Middle frontal gyrus (tissue), 1 donor: ENCODE data around the gene CCR3.

Experiments
- DNase-seq: peaks from one replicate; pipeline ENCODE4 v3.0.0-alpha.2; 2015; ENCODE audit warnings: low spot score; ENCODE audit errors: extremely low spot score

The CCR3 gene

DNA sequence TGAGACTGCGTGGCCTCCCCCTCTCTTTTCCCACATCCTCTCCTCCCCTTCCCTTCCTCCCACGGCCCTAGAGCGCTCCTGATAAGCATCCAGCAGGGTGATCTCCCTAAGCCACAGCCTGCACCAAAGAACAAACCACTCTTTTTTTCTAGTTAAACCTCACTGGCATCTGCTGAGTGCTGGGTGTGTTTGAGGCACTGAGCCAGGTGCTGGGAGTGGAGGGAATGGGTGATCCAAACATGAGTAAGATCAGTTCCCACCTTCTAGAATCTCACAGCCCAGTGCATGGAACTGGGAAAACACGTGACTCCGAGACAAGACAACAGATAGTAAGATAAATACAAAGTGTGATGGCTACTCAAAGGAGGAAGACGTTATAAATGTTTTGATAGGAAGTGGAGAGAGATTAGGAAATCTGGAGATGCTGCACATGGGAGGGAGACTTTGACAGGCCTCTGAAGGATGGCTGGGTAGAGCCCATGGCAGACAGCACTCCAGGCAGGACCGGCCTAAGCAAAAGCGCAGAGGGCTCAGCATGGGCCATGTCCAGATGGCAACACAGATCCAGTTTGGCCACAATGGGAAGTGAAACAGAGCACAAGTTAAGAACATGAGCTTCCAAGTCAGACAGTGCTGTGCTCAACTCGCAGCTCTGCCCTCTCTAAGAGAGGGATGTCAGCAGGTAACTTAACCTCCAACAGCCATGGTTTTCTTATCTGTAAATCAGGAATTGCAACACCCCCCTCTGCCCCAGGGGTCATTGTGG, 55.6 kb downstream of the CCR3 start:
- DNase-seq: no peak

DNA sequence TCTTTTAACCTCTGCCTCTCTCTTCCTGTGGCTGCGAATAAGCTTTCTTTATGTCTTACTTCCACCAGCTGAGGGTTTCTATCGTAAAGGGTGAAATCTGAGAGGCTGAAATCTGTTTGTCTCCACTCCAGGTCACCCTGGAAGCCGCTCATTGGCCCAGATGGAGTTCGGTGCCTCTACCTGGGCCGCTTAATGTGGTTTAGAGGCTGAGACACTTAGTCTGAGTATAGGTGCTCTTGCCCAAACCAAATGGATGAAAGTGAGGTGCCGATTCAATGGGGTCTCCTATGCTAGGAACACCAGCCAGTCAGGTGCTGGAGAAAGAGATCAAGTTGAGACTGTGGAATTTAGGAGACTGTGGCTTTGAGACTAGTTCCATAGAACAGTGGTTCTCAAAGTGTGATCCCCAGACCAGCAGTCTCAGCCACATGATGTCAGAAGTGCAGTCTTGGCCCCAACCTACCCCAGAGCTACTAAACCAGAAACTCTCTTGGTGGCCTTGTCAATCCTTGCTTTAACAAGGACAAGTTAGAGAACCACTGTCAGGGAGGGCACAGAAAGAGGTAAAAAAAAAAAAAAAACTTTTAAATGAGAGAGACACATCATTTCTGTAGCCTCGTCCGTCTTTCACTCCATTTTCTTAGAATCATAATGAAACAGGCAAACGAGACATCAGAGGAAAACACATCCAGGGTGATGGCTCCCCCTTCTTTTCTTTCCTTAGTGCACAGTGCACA, 56.8 kb downstream of the CCR3 start:
- no peak for DNase-seq

DNA sequence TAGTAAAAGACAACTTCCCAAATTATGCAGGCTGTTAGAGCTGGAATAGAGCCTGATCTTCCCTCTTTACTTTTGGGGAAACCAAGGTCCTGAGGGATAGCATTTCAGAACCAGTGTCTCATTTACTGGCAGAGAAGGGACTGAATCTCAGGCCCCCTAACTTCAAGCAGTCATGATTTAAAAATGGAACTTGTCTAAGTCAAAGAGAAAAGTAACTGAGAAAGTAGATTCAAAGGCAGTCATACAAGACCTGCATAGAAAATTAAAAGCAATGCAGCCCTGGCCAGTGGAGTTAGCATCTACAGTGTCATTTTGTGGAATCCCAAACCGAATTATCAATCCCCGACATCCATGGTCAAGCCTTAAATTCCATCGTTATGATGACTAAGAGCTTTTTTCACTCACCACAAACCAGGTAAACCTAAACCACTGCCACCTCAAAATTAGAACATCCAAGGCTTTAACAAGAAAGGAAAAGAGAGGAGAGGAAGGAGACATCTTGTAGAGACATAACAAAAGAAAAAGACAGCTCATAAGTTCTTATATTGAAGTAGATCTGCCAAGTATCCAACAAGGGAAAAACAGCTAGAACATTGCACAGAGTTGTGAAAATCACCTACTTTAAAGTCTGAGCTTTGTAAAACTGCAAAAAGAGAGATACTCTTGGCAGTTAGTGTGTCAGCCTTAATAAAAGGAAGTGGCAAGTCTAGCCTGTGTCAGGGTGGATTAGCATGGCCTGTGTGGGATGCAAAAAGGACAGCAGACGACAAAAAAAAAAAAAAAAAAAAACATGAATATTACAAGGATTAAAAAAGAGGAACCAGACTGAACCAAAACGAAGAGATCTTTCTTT, 57.6 kb downstream of the CCR3 start:
- DNase-seq: no peak

DNA sequence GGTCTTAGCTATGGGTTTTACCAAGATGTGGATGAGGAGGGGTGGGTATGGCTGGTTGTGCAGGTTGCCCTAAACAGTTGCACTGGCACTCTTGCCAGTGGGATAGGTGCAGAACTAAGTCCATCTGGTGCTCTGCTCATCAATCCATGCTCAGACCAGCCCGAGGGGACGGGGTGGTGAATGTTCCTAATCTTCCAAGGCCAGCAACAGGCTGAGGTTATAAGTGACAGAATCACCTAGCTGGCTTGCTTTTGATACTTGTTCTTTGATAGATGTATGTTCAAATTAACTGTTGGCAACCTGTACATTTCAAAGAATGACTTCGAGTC, 58.2 kb downstream of the CCR3 start:
- no peak for DNase-seq

DNA sequence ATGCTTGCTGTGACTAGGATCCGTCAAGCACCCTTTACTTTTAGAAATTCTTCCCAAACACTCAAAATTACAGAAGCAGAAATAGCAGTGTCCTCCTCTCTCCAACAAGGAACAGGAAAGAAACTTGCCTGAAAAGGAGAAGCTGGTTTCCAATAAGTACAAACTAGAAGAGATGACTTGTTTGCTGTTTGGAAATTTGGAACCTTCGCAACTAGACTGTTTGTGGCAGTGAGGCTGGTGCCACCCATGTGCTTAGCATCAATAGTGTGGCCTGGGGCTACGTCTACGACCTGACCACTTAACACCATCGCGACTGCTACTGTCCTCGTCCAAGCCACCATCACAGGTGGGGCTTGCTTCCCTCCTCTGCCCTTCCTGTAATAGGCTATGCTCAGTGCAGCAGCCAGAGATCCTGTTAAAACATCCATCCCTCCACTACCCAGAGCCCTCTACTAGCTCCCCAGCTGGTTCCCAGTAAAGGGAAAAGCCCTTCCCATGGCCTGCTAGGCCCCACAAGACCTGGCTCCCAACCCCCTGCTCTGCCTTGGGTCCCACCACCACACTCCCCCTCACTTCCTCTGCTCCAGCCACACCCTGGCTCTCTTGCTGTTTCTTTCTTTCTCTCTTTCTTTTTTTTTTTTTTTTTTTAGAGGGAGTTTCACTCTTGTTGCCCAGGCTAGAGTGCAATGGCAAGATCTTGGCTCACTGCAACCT, 59.0 kb downstream of the CCR3 start:
- DNase-seq: no peak

DNA sequence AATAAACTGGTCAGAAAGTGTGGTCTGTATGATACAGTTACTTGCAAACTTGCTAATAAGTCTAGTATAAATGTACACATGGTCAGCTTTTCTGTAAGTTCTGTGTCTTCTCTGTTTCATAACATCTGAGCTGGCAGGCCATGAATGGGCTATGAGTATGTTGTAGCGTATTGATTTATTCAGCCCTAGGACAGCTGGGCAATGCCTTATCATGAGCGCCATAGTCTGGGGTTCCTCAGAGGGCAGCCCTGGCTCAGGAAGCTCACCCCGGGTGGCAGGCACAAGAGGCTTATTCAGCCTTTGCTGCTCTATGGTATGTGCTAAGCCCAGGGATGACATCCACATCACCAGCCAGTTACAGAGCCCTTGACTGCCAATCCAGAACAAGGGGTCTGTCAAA, 61.0 kb downstream of the CCR3 start:
- DNase-seq: no peak

DNA sequence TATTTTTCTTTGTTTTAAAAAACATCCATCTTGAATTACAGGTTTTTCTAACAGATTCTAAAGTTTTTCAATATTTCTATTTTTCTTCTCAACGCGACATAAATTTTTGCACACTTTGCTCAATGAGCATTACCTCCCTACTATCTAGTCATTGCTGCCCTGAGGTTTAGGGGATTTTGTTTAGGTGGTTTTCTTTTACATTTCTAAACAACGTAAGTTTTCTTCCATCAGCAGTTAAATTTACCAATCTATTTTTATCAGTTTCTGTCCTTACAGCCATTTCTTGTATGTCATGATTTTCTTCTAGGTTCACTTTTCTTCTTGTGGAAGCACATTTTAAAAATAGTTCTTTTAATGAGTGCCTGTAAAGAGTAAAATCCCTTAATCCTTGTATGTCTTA, 62.5 kb downstream of the CCR3 start:
- DNase-seq: no peak

DNA sequence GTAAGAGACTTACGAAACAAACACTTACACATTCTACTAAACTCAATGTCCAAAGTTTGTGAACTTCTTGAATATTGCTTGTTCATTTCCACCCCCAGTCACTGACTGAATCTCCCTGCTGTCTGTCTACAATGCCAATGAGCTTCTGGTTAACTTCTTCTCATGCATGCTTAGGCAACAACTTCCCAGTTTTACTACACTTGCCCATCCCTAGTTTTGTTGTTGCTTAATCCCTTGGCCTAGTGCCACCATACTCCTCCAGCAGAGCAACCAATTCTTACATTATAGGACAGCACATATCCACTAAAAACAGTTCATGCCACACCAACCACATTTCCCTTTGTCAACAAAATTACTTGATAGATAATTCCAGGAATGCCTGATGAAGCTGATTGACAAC, 70.7 kb downstream of the CCR3 start:
- DNase-seq: no peak

DNA sequence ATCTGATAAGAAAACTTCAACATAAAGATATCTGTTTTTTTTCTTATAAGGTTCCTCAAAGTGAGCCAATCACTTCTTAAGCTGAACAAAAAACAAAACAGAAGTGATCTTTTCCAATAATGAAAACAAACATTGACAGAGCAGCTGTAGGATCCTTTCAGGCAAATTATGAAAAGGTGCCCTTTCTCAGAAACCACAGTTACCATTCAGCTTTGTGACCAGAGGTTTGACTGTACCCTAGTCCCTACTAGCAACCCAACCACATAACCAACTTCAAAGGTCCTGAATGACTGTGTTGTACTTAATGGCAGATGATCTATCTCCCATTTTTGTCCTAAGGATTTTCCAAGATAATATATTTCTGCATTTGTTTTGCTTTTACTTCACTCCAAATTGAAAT, 72.3 kb downstream of the CCR3 start:
- no peak for DNase-seq

DNA sequence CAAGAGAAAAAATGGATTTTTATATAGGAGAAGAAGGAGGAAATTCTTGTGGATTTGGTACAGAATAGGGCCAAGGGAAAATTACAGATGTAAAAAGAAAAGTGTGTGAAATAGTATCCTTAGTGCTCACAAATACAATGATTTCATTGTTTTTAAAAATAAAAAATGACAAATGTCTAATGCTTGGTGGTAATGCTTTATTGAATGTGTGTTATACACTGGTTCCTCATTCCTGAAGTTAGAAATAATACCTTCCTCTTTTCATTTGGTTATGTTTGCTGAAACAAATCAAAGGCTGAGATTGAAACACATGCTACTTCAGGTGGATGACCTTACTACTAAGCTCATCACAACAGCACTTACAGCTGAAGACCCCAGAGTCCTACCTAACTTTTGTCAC, 73.9 kb downstream of the CCR3 start:
- DNase-seq: no peak
